GM13976 (cell line): ENCODE data around the gene IPO13.
A peak's percentile ranks its signal among the peaks of the same experiment; 100 is the strongest.

Experiments
- DNase-seq: peaks from one replicate; pipeline ENCODE4 v3.0.0; 2012; ENCODE audit warnings: low spot score
- in situ Hi-C: fragments of 300-500 bp; cut with MboI; formaldehyde crosslinking; loops from one replicate; pipeline ENCODE4 v1.12.0; 2022; ENCODE audit warnings: low sequenced_read_pairs, mixed read lengths, inconsistent platforms; ENCODE audit not compliant: unreplicated experiment
- TF ChIP-seq, protein P1 (sequence below): IDR thresholded peaks from 2 replicates; pipeline ENCODE4 v1.5.1; 2012; ENCODE audit warnings: borderline replicate concordance, mild to moderate bottlenecking; ENCODE audit not compliant: insufficient read depth; ENCODE audit errors: extremely low read depth, missing control alignments, control extremely low read depth

Gene IPO13

DNA sequence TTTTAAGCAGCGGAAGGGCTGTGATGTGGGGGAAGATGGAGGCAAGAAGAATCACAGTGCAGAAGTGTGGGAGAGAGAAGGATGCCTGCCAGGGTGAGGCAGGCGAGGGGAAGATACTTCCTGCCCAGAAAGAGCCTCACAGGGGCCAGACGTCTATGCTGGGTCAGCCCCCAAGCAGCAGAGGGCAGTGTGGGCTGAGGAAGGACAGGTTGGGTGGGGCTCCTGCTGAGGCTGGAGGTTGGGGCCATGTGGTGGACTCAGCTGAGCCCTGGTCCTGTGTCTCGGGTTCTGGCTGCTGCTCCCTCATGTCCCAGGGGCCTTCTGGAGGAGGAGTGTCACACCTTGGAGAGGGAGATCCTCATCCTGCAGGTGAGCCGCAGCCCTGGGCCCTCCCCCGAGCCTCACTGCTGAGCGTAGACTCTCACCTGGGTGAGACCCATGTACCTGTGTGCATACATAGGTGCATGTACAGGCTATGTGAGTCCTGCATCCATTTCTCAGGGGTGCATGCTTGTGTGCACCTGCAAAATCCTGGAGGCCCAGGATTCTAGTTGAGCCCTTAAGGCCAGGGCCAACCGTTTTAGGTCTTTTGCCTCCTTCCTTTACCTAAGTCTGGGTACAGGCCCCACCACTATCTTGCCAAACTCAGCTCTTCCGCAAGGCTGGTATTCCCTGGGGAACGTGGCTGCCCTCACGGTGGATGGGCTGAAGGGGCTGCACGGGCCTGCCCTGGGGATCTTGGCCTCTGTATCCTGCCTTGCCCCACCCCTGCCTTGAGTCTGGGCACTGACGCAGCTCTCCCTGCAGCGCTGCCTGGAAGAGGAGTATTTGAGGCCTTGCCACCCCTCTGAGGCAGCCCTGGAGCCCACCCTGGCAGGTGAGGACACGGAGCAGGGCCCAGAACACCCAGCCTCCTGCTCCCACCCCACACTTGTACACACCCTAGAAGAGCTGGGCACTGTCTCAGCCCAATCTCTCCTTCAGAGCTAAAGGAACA is 48.3 kb downstream of the IPO13 start:
- in situ Hi-C loops: no loop called here
- peak; percentile 71 for DNase-seq
- TF ChIP-seq, protein P1, sequence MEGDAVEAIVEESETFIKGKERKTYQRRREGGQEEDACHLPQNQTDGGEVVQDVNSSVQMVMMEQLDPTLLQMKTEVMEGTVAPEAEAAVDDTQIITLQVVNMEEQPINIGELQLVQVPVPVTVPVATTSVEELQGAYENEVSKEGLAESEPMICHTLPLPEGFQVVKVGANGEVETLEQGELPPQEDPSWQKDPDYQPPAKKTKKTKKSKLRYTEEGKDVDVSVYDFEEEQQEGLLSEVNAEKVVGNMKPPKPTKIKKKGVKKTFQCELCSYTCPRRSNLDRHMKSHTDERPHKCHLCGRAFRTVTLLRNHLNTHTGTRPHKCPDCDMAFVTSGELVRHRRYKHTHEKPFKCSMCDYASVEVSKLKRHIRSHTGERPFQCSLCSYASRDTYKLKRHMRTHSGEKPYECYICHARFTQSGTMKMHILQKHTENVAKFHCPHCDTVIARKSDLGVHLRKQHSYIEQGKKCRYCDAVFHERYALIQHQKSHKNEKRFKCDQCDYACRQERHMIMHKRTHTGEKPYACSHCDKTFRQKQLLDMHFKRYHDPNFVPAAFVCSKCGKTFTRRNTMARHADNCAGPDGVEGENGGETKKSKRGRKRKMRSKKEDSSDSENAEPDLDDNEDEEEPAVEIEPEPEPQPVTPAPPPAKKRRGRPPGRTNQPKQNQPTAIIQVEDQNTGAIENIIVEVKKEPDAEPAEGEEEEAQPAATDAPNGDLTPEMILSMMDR: peak; percentile 26

DNA sequence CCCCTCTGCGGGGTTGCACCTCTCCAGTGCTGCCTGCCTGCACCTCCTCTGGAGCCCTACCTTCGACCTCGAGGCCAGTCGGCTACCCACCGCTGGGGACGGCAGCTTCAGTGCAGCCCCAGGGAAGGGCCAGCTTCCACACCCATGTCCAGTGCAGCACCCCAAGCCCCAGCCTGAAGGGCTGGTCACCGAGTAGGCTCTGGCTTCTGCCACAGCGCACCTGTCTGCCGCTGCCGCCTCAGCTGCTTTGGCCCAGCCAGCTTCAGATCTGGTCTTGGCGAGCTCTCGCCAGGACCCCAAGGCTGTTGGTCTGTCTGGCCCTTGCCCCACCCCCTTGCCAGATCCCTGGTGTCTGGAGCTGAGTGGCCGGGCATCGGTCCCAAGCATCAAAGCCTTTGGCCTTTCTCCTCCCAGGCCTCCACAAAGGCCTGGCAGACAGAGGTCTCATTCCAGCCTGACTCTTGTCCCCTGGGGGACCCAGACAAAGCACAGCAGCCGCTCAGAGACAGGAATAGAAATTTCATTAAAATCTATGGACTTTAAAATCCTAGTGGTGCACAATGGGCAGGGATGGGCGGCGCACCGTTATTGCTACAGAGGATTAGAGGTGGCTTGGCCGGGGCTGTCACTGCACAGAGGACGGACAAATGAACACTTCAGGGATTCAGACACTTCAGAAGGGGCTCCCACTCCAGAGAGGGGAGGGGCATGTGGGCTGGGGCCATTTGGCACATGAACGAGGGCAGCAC is 49.4 kb downstream of the IPO13 start:
- TF ChIP-seq, protein P1: no peak
- no peak for DNase-seq
- in situ Hi-C loops: no loop called here

DNA sequence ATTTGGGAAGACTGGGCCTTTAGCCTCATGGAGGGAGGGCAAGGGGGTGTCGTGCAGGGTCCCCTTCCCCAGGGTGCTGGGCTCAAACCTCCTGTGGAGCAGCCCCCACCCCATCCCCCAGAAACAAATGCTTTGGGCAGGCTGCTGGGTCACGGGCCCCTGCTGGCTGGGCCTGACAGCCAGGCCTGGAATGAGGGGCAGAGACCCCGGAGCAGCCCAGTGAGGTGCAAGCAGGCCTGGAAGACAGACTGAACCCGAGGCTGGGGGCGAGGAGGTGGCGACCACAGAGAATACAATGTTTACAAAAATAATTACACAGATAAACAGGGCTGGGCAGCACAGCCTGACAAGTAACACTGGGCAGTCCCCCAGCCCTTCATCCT is 50.0 kb downstream of the IPO13 start:
- TF ChIP-seq, protein P1: no peak
- in situ Hi-C loops: no loop called here
- DNase-seq: no peak

DNA sequence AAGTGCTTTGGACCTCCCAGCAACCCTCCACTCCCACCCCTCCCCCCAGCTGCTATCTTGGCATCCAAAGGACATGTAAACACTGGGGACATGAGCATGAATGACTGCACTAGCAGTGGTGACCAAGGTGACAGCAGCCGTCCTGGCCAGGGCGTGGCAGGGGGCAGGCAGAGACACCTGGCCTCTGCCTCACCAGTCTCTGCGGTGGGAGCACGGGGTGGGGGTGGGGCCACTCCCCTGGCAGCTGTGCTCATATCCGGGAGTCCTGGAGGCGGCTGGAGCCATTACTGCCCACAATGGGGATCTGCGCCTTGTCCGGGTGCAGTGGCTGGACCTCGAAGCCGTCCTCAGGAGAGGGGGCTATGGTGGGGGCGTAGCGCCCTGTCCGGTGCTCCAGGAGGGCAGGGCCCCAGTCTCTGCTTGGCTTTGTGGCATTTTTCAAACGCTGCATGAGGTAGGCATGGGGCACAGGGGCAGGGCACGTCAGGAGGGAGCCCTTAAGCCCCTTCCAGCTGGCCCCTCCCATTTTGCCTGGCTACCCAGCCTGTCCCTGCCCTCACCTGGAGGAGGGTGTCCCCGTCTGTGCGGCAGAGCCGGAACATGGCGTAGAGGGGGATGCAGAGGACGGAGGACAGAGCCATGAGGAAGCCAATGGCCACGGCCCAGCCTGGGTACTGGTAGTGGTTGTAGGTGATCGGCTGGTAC is 50.7 kb downstream of the IPO13 start:
- in situ Hi-C loops: no loop called here
- no peak for DNase-seq
- TF ChIP-seq, protein P1: no peak

DNA sequence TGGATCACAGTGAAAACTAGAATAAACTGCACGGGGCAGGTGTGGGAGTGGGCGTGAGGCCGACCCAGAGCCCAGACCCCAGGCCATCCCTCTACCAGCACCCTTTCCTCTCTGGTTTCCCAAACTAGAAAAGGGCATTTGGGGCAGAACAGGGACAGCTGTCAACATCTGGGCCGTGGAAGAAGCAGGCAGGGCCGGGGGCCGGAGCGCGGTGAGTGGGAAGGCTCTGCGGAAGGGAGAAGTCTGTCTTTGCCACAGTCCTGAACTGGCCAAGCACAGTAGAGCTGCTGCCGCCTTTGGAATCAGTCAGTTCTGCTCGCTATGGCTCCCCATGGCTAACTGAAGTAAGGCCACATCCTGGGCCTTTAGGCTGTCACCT is 51.2 kb downstream of the IPO13 start:
- in situ Hi-C loops: no loop called here
- no peak for DNase-seq
- TF ChIP-seq, protein P1: no peak

DNA sequence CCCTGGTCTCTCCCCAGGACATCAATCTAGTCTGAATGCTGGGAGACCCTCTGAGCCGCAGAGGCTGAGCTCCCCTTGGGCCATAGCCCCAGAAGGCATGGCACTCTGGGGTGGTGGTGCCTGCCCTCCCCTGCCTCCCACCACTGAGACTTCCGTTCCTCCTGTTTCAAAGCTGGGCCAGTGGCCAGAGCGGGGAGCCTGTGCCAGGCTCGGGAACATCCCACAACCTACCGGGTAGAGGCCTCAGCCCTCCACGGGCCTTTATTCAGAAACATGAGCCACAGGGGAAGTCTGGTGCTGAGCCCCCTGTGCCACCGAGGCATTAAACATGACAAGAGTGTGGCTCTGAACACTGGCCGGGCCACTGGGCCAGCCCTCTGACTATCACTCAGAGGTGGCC is 52.7 kb downstream of the IPO13 start:
- no peak for DNase-seq
- in situ Hi-C loops: no loop called here
- TF ChIP-seq, protein P1: no peak
